Measurements from ENCODE around the gene B4GALNT3.
A peak's percentile ranks its signal among the peaks of the same experiment; 100 is the strongest.
"Not testable (repeated sequence)": the region's sequence is repeated elsewhere in the genome, so short reads cannot be mapped to it uniquely, and the experiment has no call there.

B4GALNT3 gene

GRCh38 chr12:459430-460258, at the start of gene B4GALNT3:
Gene B4GALNT3 (plus strand): TSS chr12:459939. CDS start chr12:460377, 438 bp downstream.
- peak; percentile 79 for DNase-seq (ENCODE audit: low spot score)

- DNase-seq (ENCODE audit: low spot score): no peak
These were observed 44.9 kb upstream of the B4GALNT3 start for GRCh38 chr12:414859-415258.

GRCh38 chr12:418432-418831, 41.3 kb upstream of the B4GALNT3 start:
- no peak for DNase-seq (ENCODE audit: low spot score)

- no peak for DNase-seq (ENCODE audit: low spot score)
These were observed 37.2 kb upstream of the B4GALNT3 start for GRCh38 chr12:422526-422925.

GRCh38 chr12:435737-436136, 24.0 kb upstream of the B4GALNT3 start:
- not testable (repeated sequence) for DNase-seq (ENCODE audit: low spot score)

- DNase-seq (ENCODE audit: low spot score): peak; percentile 54
These were observed 17.4 kb upstream of the B4GALNT3 start for GRCh38 chr12:442235-442884.

- DNase-seq (ENCODE audit: low spot score): no peak
These were observed 12.6 kb upstream of the B4GALNT3 start for GRCh38 chr12:447141-447540.

GRCh38 chr12:449203-449602, 10.5 kb upstream of the B4GALNT3 start:
- no peak for DNase-seq (ENCODE audit: low spot score)

GRCh38 chr12:450438-450837, 9.3 kb upstream of the B4GALNT3 start:
- DNase-seq (ENCODE audit: low spot score): no peak

- DNase-seq (ENCODE audit: low spot score): no peak
These were observed 7.0 kb upstream of the B4GALNT3 start for GRCh38 chr12:452667-453210.

GRCh38 chr12:454833-455232, 4.9 kb upstream of the B4GALNT3 start:
- DNase-seq (ENCODE audit: low spot score): no peak

GRCh38 chr12:455821-456220, 3.9 kb upstream of the B4GALNT3 start:
- no peak for DNase-seq (ENCODE audit: low spot score)

GRCh38 chr12:457676-458075, 2.1 kb upstream of the B4GALNT3 start:
- DNase-seq (ENCODE audit: low spot score): no peak

- no peak for DNase-seq (ENCODE audit: low spot score)
These were observed 699 bp upstream of the B4GALNT3 start for GRCh38 chr12:459050-459429.

GRCh38 chr12:460261-461230, 807 bp downstream of the B4GALNT3 start:
- no peak for DNase-seq (ENCODE audit: low spot score)

GRCh38 chr12:461425-461824, 1.7 kb downstream of the B4GALNT3 start:
- DNase-seq (ENCODE audit: low spot score): peak; percentile 54

GRCh38 chr12:462936-463705, 3.4 kb downstream of the B4GALNT3 start:
- DNase-seq (ENCODE audit: low spot score): peak; percentile 84

- DNase-seq (ENCODE audit: low spot score): peak; percentile 59
These were observed 4.9 kb downstream of the B4GALNT3 start for GRCh38 chr12:464484-465267.

GRCh38 chr12:466039-466438, 6.3 kb downstream of the B4GALNT3 start:
- peak; percentile 54 for DNase-seq (ENCODE audit: low spot score)

- DNase-seq (ENCODE audit: low spot score): no peak
These were observed 7.0 kb downstream of the B4GALNT3 start for GRCh38 chr12:466762-467161.

All from SW480 (cell line).